ENCODE results near the gene RNU2-63P.
"Not testable (repeated sequence)": the region's sequence is repeated elsewhere in the genome, so short reads cannot be mapped to it uniquely, and the experiment has no call there.

The RNU2-63P gene

GRCh38 chr2:88016086-88016959 lies at the start of gene RNU2-63P:
Gene RNU2-63P (minus strand): TSS chr2:88016547.
- peak; percentile 80 for DNase-seq

DNA sequence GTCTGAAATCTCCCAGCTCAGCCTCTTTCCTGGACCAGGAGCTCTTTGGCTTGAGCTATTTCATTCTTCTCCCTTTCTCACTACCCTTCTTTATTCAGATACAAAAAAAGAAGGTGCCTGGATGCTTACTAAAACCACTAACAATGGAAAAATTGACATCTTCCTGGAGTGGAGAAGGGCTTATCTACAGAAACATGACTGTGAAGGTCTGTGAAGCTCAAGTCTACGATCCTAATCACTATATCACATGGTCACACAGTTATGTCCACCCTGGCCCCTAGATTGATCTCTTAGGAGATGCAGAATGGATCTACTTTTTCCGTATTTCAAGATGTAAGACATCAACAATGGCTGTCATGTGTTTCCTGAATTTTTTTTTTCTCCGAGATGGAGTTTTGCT lies 44.9 kb upstream of the RNU2-63P start:
- DNase-seq, result no peak

- no peak for DNase-seq
Observed at GRCh38 chr2:88060907-88061275, 44.5 kb upstream of the RNU2-63P start.

GRCh38 chr2:88059979-88060906 lies 43.9 kb upstream of the RNU2-63P start:
- DNase-seq, result peak; percentile 9 to 26

GRCh38 chr2:88058191-88058590 lies 41.8 kb upstream of the RNU2-63P start:
- DNase-seq, result no peak

- DNase-seq, result no peak
Observed at GRCh38 chr2:88057437-88057844, 41.1 kb upstream of the RNU2-63P start.

- peak; percentile 92 for DNase-seq
Observed at GRCh38 chr2:88055371-88056128, 39.2 kb upstream of the RNU2-63P start, which contains the start of gene KRCC1. Gene KRCC1 (minus strand): TSS chr2:88055783. CDS start chr2:88028563, 27,220 bp downstream.

DNA sequence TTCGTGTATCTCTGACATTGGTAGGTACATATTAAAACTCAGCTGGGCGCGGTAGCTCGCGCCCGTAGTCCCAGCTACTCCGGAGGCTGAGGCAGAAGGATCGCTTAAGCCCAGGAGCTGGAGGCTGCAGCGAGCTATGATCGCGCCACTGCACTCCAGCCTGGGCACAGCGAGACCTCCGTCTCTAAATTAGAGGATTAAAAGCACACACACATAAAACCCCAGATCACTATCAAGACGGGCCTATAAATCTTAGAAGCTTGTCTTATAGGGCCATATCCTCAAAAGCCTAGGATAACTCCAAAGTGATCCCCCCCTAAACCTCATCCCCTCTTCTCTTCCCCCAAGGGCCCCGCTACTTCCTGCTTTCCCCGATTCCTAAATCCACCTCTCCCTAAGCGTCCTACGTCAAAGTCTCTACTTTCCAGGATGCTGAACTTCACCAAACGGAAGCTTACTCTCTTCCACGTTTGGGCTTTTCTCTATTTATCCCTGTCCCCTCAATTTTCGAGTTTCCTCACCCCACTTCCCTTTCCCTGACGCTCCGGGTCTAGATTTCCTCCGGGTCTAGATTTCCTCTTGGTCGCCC lies 38.5 kb upstream of the RNU2-63P start:
- DNase-seq, result peak in 1 of 2 donors; percentile 10

DNA sequence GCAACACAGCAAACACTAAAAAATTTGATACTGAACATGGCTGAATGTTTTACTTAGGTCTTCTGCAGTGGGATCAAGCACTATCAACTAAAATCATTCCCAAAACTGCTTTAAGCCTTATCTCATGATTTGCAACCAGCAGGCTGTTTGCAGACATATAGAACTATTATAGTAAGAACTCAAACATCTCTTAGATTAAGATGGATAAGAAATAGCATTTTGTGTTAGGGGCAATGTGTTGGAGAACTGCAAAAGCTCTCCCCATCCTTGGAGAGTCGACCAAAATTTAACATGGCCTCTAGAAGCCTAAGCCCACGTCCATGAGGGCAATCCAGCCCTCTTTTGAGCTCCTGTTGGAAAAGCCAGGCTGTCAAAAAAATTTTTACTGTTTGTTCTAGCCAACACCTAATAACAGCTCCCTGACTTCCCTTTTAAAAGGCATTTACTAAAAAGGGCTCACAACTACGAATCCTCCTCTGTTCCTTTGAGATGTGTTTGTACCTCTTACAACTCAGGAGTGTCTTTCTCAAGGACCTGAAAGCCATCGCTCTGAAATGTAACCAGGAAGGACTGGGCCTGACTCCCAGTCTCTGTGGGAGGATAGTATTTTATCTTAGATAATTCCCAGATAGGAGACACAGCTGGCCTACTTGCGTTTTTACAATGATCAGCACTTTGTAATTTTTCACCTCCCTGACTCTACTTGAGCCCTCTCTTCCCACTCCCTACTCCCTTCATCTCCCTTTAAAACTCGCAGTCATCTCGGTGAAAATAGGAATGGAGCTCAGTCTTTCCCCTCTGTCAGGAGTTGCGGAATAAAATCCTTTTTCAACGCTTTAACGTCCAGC lies 37.8 kb upstream of the RNU2-63P start:
- no peak for DNase-seq

DNA sequence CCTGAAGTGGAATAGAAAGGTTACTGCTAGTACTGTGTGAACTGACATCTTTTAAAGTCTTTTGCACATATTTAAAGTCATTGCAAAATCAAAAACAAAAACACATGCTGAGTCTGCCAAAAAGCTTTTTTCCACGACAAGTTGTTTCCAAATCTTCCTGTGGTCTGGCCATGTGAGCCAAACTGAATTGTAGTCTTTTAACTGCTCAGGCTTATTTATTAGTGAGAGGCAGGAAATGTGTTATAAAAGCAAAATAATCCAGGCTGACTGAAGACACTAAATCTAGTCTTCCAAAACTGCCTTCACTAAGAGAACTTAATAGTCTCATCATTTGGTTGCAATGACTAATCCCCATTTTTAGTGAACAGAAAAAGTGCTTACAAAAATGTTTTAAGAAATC lies 36.9 kb upstream of the RNU2-63P start:
- DNase-seq, result no peak

GRCh38 chr2:88051792-88052191 lies 35.4 kb upstream of the RNU2-63P start:
- DNase-seq, result no peak

DNA sequence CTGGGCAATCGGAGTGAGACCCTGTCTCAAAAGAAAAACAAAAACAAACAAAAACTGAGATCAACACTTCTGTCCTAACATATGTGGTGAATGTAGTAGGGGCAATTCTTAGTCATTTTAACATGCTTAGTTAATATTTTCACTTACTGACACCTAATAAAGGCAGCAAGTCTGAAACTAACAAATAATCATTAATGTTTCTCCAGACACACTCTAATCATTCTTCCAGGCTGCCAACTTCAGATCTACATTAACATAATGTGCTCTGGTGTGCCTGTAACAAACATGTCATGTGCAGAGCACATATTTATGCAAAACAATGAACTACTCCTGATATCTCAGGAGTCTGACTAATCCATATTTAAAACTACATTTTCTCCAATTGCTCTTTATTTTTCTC lies 33.3 kb upstream of the RNU2-63P start:
- DNase-seq, result no peak

DNA sequence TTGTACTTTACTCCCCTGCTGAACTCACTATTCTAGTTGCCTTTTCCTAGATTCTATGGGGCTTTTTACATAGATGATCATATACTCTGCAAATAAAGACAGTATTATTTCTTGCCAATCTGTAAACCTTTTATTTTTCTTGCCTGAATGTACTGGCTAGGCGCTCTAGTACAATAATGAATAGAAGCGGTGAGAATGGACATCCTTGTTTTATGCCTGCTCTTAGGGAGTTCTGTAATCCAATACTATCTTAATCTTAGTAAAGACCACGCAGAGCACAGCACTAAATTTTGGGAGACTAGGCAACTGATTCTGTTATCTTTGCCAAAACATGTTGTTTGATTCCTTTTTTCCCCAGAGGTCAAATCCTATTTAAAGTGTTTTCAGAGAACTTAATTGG lies 32.2 kb upstream of the RNU2-63P start:
- no peak for DNase-seq

GRCh38 chr2:88045561-88045960 lies 29.2 kb upstream of the RNU2-63P start:
- DNase-seq, result not testable (repeated sequence)

DNA sequence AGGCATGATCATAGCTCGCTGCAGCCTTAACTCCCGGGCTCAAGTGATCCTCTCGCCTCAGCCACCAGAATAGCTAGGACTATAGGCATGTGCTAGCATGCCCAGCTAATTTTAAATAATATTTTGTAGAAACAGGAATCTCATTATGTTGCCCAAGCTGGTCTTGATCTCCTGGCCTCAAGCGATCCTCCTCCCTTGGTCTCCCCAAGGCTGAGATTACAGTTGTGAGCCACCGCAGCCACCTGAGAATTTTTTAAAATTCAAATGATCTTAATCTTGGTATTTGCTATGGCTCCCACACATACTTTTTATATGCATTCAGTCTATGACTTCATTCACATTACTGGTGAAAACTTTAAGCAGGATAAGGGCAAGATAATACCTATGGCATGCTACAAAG lies 26.1 kb upstream of the RNU2-63P start:
- no peak for DNase-seq

DNA sequence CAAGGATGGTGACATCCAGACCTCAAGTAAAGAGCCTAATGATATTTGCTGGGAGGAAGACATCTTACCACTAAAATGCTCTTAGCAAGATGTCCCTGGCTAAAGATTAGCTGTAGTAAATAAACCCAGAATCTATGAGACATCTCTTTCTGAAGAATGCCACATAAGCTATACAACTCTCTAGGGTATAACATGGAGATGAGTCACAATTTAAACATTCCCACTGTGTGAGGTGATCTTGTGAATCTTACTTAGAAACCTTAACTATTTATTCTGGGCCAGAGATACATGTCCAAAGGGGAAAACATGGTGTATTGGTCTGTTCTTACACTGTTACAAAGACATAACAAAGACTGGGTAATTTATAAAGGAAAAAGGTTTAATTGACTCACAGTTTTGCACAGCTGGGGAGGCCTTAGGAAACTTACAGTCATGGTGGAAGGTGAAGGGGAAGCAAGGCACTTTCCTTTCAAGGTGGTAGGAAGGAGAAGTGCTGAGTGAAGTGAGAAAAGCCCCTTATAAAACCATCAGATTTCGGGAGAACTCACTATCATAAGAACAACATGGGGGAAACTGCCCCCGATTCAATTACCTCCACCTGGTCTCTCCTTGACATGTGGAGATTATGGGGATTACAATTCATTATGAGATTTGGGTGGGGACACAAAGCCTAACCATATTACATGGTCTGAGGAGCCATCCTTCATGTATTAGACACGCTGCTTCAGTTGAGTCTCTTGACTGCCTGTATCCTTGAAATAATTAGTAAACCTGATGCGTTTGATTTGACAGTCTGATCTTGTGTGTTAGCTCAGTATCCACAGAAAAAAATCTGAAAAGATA lies 22.1 kb upstream of the RNU2-63P start:
- DNase-seq, result no peak

- DNase-seq, result no peak
Observed at GRCh38 chr2:88036606-88037005, 20.3 kb upstream of the RNU2-63P start.

DNA sequence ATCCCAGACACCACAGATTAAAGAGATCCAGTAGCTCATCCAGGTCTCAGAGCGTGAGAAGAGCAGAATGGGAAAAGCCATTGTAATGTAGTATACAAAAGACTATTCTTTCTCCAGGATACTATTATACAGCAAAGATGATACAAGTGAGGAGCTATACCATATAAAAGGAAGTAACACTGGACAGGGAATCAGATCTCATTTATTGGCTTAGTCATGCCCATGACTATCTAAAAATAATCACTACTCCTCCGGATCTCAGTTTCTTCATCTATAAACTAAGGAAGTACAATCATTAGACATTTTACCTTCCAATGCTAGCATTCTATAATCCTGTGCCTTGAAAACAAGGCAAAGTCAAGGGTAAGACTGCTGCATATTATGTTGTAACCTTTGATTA lies 19.8 kb upstream of the RNU2-63P start:
- no peak for DNase-seq

DNA sequence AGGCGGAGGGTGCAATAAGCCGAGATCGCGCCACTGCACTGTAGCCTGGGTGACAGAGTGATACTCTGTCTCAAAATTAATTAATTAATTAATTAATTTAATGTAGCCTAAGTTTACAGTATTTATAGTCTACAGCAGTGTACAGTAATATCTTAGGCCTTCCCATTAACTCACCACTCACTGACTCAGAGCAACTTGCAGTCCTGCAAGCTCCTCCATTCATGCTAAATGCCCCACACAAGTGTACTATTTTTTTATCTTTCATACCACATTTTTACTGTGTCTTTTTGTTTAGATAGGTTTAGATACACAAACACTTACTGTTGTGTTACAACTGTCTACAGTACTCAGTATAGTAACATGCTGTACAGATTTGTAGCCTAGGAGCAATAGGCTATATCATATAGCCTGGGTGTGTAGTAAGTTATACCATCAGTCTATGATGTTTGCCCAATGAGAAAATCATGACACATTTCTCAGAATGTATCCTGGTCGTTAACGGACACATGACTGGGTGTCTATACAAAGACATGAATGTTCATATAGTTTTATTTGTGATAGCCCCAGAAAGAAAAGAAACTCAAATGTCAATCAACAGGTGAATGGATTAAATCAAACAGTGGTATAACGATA lies 15.8 kb upstream of the RNU2-63P start:
- DNase-seq, result no peak

GRCh38 chr2:88028931-88029330 lies 12.6 kb upstream of the RNU2-63P start:
- no peak for DNase-seq

All from stimulated activated CD4-positive, alpha-beta T cell treated with anti-CD3 and anti-CD28 coated beads, Interleukin-2, amount 100 ng/mL, for 24 hours (primary cell).